HFF-Myc (cell line): ENCODE measurements around the gene LYPD4.

Source experiments
- DNase-seq: peaks from one replicate; pipeline ENCODE4 v3.0.0-alpha.2; 2011; ENCODE audit warnings: low read depth; ENCODE audit errors: extremely low read depth
- H3K4me3 ChIP-seq: replicated peaks from 2 replicates; pipeline ENCODE4 v1.5.1; 2011; ENCODE audit warnings: low read depth, mild to moderate bottlenecking, control low read depth, low read length
- CTCF ChIP-seq: IDR thresholded peaks from 2 replicates; pipeline ENCODE4 v1.5.1; 2012; ENCODE audit warnings: mild to moderate bottlenecking, low read depth, low read length, control low read depth; ENCODE audit errors: missing control alignments

The LYPD4 gene

GRCh38 chr19:41851456-41851855 is 7.0 kb upstream of the LYPD4 start:
- no peak overlapping the region for H3K4me3 ChIP-seq
- DNase-seq: no peak
- no peak for TF ChIP-seq CTCF

- no peak overlapping the region for H3K4me3 ChIP-seq
- no peak for DNase-seq
- TF ChIP-seq CTCF: no peak
Observed at GRCh38 chr19:41850381-41850780, 5.9 kb upstream of the LYPD4 start.

- H3K4me3 ChIP-seq: no peak overlapping the region
- TF ChIP-seq CTCF: no peak
- no peak for DNase-seq
Observed at GRCh38 chr19:41849067-41849466, 4.6 kb upstream of the LYPD4 start.

GRCh38 chr19:41848666-41849065 is 4.2 kb upstream of the LYPD4 start:
- H3K4me3 ChIP-seq: no peak overlapping the region
- no peak for TF ChIP-seq CTCF
- DNase-seq: no peak

GRCh38 chr19:41847351-41848105 is 3.0 kb upstream of the LYPD4 start:
- no peak overlapping the region for H3K4me3 ChIP-seq
- DNase-seq: no peak
- TF ChIP-seq CTCF: no peak

- TF ChIP-seq CTCF: no peak
- H3K4me3 ChIP-seq: no peak overlapping the region
- DNase-seq: no peak
Observed at GRCh38 chr19:41845051-41845590, 638 bp upstream of the LYPD4 start.

GRCh38 chr19:41845001-41845050 is 343 bp upstream of the LYPD4 start, which contains the start of gene DMRTC2:
Gene DMRTC2, plus strand, starts transcription at chr19:41845042. Its CDS starts 2,387 bp downstream, at chr19:41847429.
- no peak for DNase-seq
- TF ChIP-seq CTCF: no peak

More at GRCh38 chr19:41845001-41845050, 343 bp upstream of the LYPD4 start, which contains the start of gene DMRTC2:
- H3K4me3 ChIP-seq: no peak within 1 kb of the TSS
